Fibroblast of lung (primary cell): ENCODE data around the gene DCAF8. TPM values are rescaled to one million over a fixed set of nuclear protein-coding genes. Genes with fewer than 3 reads are reported as not detected.

Source experiments
- DNase-seq, 2 donors: peaks; one replicate each; pipeline versions ENCODE4 v3.0.0 to v3.0.0-alpha.2; 2010; ENCODE audit warnings: low read depth in 2 of 2
- H2AFZ ChIP-seq: 2 replicates; pipeline ENCODE4 v1.5.1; 2012; ENCODE audit warnings: low read length, control low read depth, inconsistent platforms
- H3K27ac ChIP-seq: 2 replicates; pipeline ENCODE4 v1.5.1; 2011; ENCODE audit warnings: low read length, control low read depth; ENCODE audit not compliant: insufficient read depth
- H3K27me3 ChIP-seq: 2 replicates; pipeline ENCODE4 v1.5.1; 2011; ENCODE audit warnings: mild to moderate bottlenecking, low read length; ENCODE audit not compliant: control insufficient read depth, insufficient read depth
- H3K36me3 ChIP-seq: 2 replicates; pipeline ENCODE4 v1.5.1; 2011; ENCODE audit warnings: low read length; ENCODE audit not compliant: control insufficient read depth, insufficient read depth
- H3K4me1 ChIP-seq: 2 replicates; pipeline ENCODE4 v1.5.1; 2011; ENCODE audit warnings: low read length; ENCODE audit not compliant: control insufficient read depth, insufficient read depth; ENCODE audit errors: extremely low read depth
- H3K4me2 ChIP-seq: 2 replicates; pipeline ENCODE4 v1.5.1; 2011; ENCODE audit warnings: low read length, control low read depth; ENCODE audit not compliant: insufficient read depth; ENCODE audit errors: extremely low read depth
- H3K4me3 ChIP-seq, 4 experiments: fragments of 200-600 bp in 1 of 4; sonication (generic) in 1 of 4; replicated peaks in 1 of 4; 2 replicates each; pipeline ENCODE4 v1.5.1; 2011 to 2016; ENCODE audit warnings: low read length in 4 of 4, low read depth in 3 of 4, mild to moderate bottlenecking in 3 of 4, control low read depth in 2 of 4, inconsistent platforms in 1 of 4, mixed read lengths in 1 of 4; ENCODE audit not compliant: insufficient read depth in 1 of 4; ENCODE audit errors: control extremely low read depth in 1 of 4
- H3K79me2 ChIP-seq: 2 replicates; pipeline ENCODE4 v1.5.1; 2012; ENCODE audit warnings: mild to moderate bottlenecking, low read length, inconsistent platforms; ENCODE audit not compliant: control insufficient read depth, insufficient read depth
- H3K9ac ChIP-seq: 2 replicates; pipeline ENCODE4 v1.5.1; 2011; ENCODE audit warnings: mild to moderate bottlenecking, low read length, control low read depth; ENCODE audit not compliant: insufficient read depth
- H3K9me3 ChIP-seq: 2 replicates; pipeline ENCODE4 v1.5.1; 2012; ENCODE audit warnings: low read depth, low read length; ENCODE audit not compliant: control insufficient read depth, insufficient read depth
- H4K20me1 ChIP-seq: 2 replicates; pipeline ENCODE4 v1.5.1; 2011; ENCODE audit warnings: low read length; ENCODE audit not compliant: control insufficient read depth, insufficient read depth; ENCODE audit errors: extremely low read depth
- EZH2 ChIP-seq: IDR thresholded peaks from 2 replicates; pipeline ENCODE4 v1.5.1; 2012; ENCODE audit warnings: low read length, control low read depth, mild to moderate bottlenecking; ENCODE audit errors: missing control alignments
- polyA plus RNA-seq, 2 donors: library from polyadenylated mRNA; depleted of rRNA in 1 of 2; stranded (reverse) in 1 of 2; unstranded in 1 of 2; fragments of >200 nt; gene quantifications; 2 replicates each; pipeline ENCODE4 v1.2.1, GENCODE V29; 2011 to 2012; ENCODE audit warnings: missing spikeins in 1 of 2
- total RNA-seq: library from RNA; depleted of rRNA; stranded (reverse); fragments of >200 nt; gene quantifications from 2 replicates; pipeline ENCODE4 v1.2.1, GENCODE V29; 2014
- TF ChIP-seq, protein P1 (sequence below), 2 donors: IDR thresholded peaks in 1 of 2; conservative IDR thresholded peaks in 1 of 2; 1 replicate in 1 of 2; 2 replicates in 1 of 2; pipeline ENCODE4 v1.5.1; 2011 to 2012; ENCODE audit warnings: low read length in 2 of 2, control low read depth in 1 of 2, inconsistent platforms in 1 of 2, low read depth in 1 of 2, mild to moderate bottlenecking in 1 of 2

Gene DCAF8
- total and polyA plus RNA-seq, 2 donors (not counting 1 experiment from before 2014, with no cell fraction given), result 72.6 to 89.8 TPM

DNA sequence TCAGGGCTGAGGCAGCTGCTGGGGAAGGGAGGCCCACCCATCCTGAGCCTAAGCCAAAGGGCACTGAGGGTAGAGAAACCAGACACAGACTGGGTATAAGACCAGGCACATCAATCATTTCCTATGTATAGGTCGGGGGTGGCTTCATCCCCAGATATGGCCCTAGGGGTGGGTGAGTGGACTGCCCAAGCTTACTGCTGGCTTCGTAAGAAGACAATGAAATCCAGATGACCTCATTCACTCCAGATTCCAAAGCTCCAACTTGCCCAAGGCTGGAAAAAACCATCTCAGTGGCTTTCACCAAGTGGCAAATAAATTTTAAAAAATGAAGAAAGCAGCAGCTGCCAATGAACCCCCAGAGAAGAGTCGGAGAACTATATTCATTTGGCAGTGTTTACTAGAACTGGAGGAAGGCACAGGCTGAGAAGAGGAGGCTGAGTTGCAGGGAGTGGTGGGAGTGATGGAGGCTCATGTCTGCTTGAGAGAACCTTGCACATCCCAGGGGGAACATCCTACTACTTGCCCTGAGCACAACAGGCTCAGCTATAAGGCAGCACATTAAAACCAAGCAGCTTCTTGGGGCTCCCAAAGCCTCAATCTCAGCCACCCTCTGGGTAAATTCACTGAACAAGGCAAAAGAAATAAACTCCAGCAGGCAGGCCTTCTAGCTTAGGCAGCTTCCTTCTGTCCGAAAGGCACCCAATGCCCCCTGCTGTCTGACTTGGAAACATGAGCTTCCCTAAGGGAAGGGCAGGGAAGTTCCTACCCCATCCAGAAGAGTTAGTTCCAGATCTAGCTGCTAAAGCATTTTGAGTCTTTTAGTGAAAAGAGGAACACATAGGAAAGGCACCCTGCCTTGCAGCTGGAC, 43.1 kb downstream of the DCAF8 start:
- H3K9ac ChIP-seq, result no peak overlapping the region
- TF ChIP-seq EZH2, result no peak
- TF ChIP-seq, protein P1, sequence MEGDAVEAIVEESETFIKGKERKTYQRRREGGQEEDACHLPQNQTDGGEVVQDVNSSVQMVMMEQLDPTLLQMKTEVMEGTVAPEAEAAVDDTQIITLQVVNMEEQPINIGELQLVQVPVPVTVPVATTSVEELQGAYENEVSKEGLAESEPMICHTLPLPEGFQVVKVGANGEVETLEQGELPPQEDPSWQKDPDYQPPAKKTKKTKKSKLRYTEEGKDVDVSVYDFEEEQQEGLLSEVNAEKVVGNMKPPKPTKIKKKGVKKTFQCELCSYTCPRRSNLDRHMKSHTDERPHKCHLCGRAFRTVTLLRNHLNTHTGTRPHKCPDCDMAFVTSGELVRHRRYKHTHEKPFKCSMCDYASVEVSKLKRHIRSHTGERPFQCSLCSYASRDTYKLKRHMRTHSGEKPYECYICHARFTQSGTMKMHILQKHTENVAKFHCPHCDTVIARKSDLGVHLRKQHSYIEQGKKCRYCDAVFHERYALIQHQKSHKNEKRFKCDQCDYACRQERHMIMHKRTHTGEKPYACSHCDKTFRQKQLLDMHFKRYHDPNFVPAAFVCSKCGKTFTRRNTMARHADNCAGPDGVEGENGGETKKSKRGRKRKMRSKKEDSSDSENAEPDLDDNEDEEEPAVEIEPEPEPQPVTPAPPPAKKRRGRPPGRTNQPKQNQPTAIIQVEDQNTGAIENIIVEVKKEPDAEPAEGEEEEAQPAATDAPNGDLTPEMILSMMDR (conservative IDR thresholded peaks at IDR 0.05 in 1 of 2, IDR thresholded peaks at IDR 0.05 in 1 of 2; ENCODE audit: low read depth in 1 of 2, low read length in 2 of 2), result peak; percentile 73 to 79
- peak; percentile 65 to 84 for DNase-seq
- no peaks in the 10 kb centered on the region for H4K20me1 ChIP-seq
- no peak overlapping the region for H2AFZ ChIP-seq
- H3K4me1 ChIP-seq, result peaks cover 9% of the 10 kb centered on the region
- H3K27ac ChIP-seq, result no peak overlapping the region
- H3K79me2 ChIP-seq, result no peaks in the 10 kb centered on the region
- no peaks in the 10 kb centered on the region for H3K27me3 ChIP-seq
- H3K4me2 ChIP-seq, result no peak overlapping the region
- H3K36me3 ChIP-seq, result peaks cover 7% of the 10 kb centered on the region
- H3K9me3 ChIP-seq, result no peaks in the 10 kb centered on the region
- H3K4me3 ChIP-seq, result no peak overlapping the region

DNA sequence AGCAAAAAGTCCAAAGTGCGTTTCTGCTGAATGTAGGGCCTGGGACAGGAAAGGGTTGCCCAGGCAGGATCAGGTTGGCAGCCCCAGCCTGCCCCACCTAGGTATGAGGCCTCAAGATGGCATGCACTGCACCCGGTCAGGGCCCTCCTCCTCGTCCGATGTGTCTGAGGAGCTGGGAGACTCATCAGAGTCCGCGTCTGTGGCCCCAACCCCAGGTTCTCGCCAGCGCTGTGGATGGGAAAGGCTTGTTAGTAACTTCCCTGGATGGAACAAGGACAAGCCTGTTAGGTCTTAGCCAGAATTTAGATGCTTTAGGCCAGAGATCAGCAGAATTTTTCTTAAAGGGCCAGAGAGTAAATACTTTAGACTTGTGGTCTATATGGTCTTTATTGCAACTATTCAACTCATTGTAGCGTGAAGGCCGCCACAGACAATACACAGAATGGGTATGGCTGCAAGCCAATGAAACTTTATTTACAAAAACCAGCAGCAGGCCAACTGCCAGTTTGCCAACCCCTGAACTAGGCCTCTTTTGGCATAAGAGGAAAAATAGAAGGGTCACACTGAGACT, 44.8 kb downstream of the DCAF8 start:
- Histone ChIP-seq H3K4me1 (peaks cover 9% of the 10 kb centered on the region), H3K9me3 (no peaks in the 10 kb centered on the region), H3K79me2 (no peaks in the 10 kb centered on the region), H2AFZ (no peak overlapping the region), H3K4me2 (no peak overlapping the region), H3K27ac (no peak overlapping the region), H3K36me3 (peaks cover 15% of the 10 kb centered on the region), H3K4me3 (no peak overlapping the region), H3K9ac (no peak overlapping the region), H3K27me3 (no peaks in the 10 kb centered on the region), H4K20me1 (no peaks in the 10 kb centered on the region)
- TF ChIP-seq EZH2, result no peak
- DNase-seq, result peak; percentile 26 to 42

GRCh38 chr1:160216301-160216700, 46.0 kb downstream of the DCAF8 start:
- Histone ChIP-seq H3K27ac (no peak overlapping the region), H2AFZ (no peak overlapping the region), H3K27me3 (no peaks in the 10 kb centered on the region), H3K79me2 (peaks cover 4% of the 10 kb centered on the region), H3K4me3 (no peak overlapping the region), H3K9ac (no peak overlapping the region), H3K4me2 (no peak overlapping the region), H3K4me1 (peaks cover 9% of the 10 kb centered on the region), H3K9me3 (no peaks in the 10 kb centered on the region), H4K20me1 (no peaks in the 10 kb centered on the region), H3K36me3 (peaks cover 23% of the 10 kb centered on the region)
- no peak for TF ChIP-seq EZH2
- TF ChIP-seq, protein P1 (conservative IDR thresholded peaks at IDR 0.05 in 1 of 2, IDR thresholded peaks at IDR 0.05 in 1 of 2; ENCODE audit: low read depth in 1 of 2, low read length in 2 of 2), result no peak
- no peak for DNase-seq
